Uterus (tissue), 4 donors: ENCODE measurements around the gene TATDN3. TPM values are rescaled to one million over a fixed set of nuclear protein-coding genes. Genes with fewer than 3 reads are reported as not detected.

Experiments used
- DNase-seq, 2 donors: peaks; one replicate each; pipeline ENCODE4 v3.0.0-alpha.2; 2019 to 2020
- H3K27ac ChIP-seq, 2 donors: fragments of 200-600 bp; sonication (generic); 1 replicate in 1 of 2; 2 replicates in 1 of 2; pipeline ENCODE4 v1.5.1; 2016 to 2018
- H3K27me3 ChIP-seq, 2 donors: fragments of 200-600 bp; sonication (generic); one replicate each; pipeline ENCODE4 v1.5.1; 2018 to 2019; ENCODE audit warnings: control low read depth in 1 of 2
- H3K36me3 ChIP-seq, 2 donors: fragments of 200-600 bp; sonication (generic); one replicate each; pipeline ENCODE4 v1.5.1; 2019; ENCODE audit warnings: control low read depth in 1 of 2
- H3K4me1 ChIP-seq, 2 donors: fragments of 200-600 bp; sonication (generic); one replicate each; pipeline ENCODE4 v1.5.1; 2018 to 2019; ENCODE audit warnings: control low read depth in 1 of 2
- H3K4me3 ChIP-seq, 2 donors: fragments of 200-600 bp; sonication (generic); 1 replicate in 1 of 2; 2 replicates in 1 of 2; pipeline ENCODE4 v1.5.1; 2018 to 2019; ENCODE audit warnings: mild to moderate bottlenecking in 1 of 2
- H3K9me3 ChIP-seq, 2 donors: fragments of 200-600 bp; sonication (generic); one replicate each; pipeline ENCODE4 v1.5.1; 2019; ENCODE audit warnings: control low read depth in 1 of 2
- POLR2A ChIP-seq, 2 donors: fragments of 450-650 bp; IDR thresholded peaks; one replicate each; pipeline ENCODE4 v1.6.1; 2016; ENCODE audit warnings: antibody characterized with exemption in 2 of 2, mild to moderate bottlenecking in 1 of 2, moderate library complexity in 1 of 2
- intact Hi-C: fragments of 100-400 bp; cut with DNase I; formaldehyde crosslinking; loops from one replicate; pipeline ENCODE4 v1.15.1; 2023; ENCODE audit warnings: low total_unique reads
- total RNA-seq, 4 donors: library from RNA; depleted of rRNA in 3 of 4; stranded (reverse); fragments of >200 nt in 3 of 4; gene quantifications; one replicate each; pipeline versions ENCODE4 v1.1.0 to v1.2.4, GENCODE V29; 2014 to 2023
- TF ChIP-seq, protein P1 (sequence below), 4 experiments: fragments of 200-600 bp in 2 of 4; fragments of 450-650 bp in 2 of 4; sonication (generic) in 2 of 4; IDR thresholded peaks; one replicate each; pipeline ENCODE4 v1.5.1; 2016 to 2019; ENCODE audit warnings: antibody characterized with exemption in 4 of 4, mild to moderate bottlenecking in 2 of 4, moderate library complexity in 1 of 4
- donor health status: DM: yes; HTN: yes; CAD: no.

The TATDN3 gene, protein sequence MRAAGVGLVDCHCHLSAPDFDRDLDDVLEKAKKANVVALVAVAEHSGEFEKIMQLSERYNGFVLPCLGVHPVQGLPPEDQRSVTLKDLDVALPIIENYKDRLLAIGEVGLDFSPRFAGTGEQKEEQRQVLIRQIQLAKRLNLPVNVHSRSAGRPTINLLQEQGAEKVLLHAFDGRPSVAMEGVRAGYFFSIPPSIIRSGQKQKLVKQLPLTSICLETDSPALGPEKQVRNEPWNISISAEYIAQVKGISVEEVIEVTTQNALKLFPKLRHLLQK
- 10 to 100 TPM in 3 of 4 donors, 1 to 10 TPM in 1; 8.2 to 27.4 (median 17.5) TPM for total RNA-seq

DNA sequence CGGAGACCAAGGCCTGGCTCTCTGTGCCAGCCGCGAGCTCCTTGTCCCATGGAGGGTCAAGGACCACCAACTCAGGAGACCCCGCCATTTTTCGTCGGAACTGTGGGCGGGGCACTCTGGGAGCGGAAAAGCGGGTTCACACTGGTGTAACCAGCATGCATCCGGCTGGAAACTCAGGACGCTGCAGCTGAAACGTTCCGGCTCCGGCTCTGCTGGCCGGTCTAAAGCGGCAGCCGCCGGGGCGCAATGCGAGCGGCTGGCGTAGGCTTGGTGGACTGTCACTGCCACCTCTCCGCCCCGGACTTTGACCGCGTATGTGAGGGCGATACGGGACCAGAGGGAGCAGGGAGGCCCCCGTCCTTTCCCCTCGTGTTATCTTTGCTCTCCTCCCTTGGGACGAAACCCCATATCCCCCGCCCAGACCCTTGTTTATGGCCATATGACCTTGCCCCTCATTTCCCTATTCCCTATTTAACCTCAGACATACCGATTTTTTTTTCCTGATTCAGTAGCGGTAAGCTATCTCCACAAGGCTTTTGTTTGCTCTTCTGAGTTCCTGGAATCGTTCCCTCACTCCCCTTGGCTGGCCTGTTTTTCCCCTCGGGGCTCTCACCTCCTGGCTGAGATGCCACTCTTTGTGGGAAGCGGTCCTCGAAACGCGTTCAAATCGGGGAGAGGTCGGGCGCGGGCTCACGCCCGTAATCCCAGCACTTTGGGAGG is at the start of gene TATDN3, which contains the start of gene NSL1:
Gene TATDN3, plus strand, starts transcription at position 219 of the 720 bp plus-strand sequence. Its CDS starts 28 bp downstream, at position 247.
Gene NSL1, minus strand, starts transcription at position 102 of the 720 bp plus-strand sequence. Its CDS starts 14 bp downstream, at position 88.
- TF ChIP-seq, protein P1, sequence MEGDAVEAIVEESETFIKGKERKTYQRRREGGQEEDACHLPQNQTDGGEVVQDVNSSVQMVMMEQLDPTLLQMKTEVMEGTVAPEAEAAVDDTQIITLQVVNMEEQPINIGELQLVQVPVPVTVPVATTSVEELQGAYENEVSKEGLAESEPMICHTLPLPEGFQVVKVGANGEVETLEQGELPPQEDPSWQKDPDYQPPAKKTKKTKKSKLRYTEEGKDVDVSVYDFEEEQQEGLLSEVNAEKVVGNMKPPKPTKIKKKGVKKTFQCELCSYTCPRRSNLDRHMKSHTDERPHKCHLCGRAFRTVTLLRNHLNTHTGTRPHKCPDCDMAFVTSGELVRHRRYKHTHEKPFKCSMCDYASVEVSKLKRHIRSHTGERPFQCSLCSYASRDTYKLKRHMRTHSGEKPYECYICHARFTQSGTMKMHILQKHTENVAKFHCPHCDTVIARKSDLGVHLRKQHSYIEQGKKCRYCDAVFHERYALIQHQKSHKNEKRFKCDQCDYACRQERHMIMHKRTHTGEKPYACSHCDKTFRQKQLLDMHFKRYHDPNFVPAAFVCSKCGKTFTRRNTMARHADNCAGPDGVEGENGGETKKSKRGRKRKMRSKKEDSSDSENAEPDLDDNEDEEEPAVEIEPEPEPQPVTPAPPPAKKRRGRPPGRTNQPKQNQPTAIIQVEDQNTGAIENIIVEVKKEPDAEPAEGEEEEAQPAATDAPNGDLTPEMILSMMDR (IDR thresholded peaks at IDR 0.05), result peak in 1 of 4 experiments; percentile 8
- TF ChIP-seq POLR2A (IDR thresholded peaks at IDR 0.05), result peak; percentile 50 to 66

DNA sequence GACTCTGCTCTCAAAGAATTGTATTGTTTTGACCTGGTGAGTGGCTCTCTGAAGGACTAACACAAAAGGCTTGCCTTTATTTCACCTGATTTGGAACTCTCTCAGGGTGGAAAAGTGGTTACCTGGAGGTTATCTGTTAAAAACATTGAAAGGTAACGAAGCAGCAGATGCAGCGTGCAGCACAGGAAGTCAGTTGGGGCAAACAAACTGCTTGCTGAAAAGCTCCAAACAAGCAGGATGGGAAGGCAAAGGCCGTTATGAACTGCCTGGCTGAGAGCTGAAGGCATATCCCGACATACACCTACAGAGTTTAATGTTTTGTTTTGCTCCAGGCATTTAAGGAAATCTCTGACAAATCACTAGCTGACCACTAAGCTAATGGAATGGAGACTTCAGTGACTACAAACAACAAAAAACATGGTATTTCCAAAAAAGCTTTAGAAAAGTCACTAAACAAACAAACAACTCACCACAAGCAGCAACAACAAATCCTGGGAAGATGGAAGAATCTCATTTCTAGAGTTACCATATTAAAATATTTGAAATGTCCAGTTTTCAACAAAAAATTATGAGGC is 47.7 kb upstream of the TATDN3 start:
- H3K4me3 ChIP-seq, result no peak overlapping the region
- no peaks in the 10 kb centered on the region for H3K4me1 ChIP-seq
- no peaks in the 10 kb centered on the region for H3K36me3 ChIP-seq
- TF ChIP-seq POLR2A (IDR thresholded peaks at IDR 0.05), result no peak
- TF ChIP-seq, protein P1 (IDR thresholded peaks at IDR 0.05), result no peak
- no peaks in the 10 kb centered on the region for H3K9me3 ChIP-seq
- intact Hi-C loops, result loop anchor here (2.0 kb wide), 1 partner anchor 21 kb away; no protein-coding TSS in a partner anchor
- no peak for DNase-seq
- H3K27me3 ChIP-seq, result no peaks in the 10 kb centered on the region
- no peak overlapping the region for H3K27ac ChIP-seq

More for the DNA sequence above, at the start of gene TATDN3, which contains the start of gene NSL1:
- Histone ChIP-seq H3K4me1 (peaks cover 0 to 16% of the 10 kb centered on the region in 2 donors), H3K4me3 (peak within 1 kb of the TSS; percentile 80 to 83), H3K9me3 (no peaks in the 10 kb centered on the region), H3K36me3 (no peaks in the 10 kb centered on the region), H3K27ac (peak within 1 kb of the TSS; percentile 89 to 91), H3K27me3 (no peaks in the 10 kb centered on the region)
- intact Hi-C loops, result no loop called here
- peak; percentile 82 to 94 for DNase-seq

DNA sequence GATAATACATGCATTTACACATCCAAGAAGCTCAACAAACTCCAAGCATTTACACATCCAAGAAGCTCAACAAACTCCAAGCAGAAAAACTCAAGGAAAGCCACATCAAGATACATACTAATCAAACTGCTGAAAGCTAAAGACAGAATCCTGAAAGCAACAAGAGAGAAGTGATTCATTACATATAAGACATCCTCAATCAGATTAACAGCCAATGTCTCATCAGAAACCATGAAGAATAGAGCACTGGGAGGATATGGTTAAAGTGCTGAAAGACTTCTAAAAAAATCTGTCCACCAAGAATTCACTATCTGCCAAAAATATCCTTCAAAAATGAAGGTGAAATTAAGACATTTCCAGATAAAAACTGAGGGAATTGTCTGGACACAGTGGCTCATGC is 46.4 kb upstream of the TATDN3 start:
- no peak for DNase-seq
- Histone ChIP-seq H3K27me3 (no peaks in the 10 kb centered on the region), H3K27ac (no peak overlapping the region), H3K36me3 (no peaks in the 10 kb centered on the region), H3K9me3 (no peaks in the 10 kb centered on the region), H3K4me1 (no peaks in the 10 kb centered on the region), H3K4me3 (no peak overlapping the region)
- intact Hi-C loops, result loop anchor here (2.0 kb wide), 1 partner anchor 23 kb away; no protein-coding TSS in a partner anchor
- TF ChIP-seq, protein P1 (IDR thresholded peaks at IDR 0.05), result no peak
- TF ChIP-seq POLR2A (IDR thresholded peaks at IDR 0.05), result no peak

GRCh38 chr1:212746546-212746945 is 45.1 kb upstream of the TATDN3 start:
- H3K4me3 ChIP-seq, result no peak overlapping the region
- TF ChIP-seq, protein P1 (IDR thresholded peaks at IDR 0.05), result no peak
- TF ChIP-seq POLR2A (IDR thresholded peaks at IDR 0.05), result no peak
- no peaks in the 10 kb centered on the region for H3K27me3 ChIP-seq
- no peaks in the 10 kb centered on the region for H3K4me1 ChIP-seq
- DNase-seq, result no peak
- H3K9me3 ChIP-seq, result no peaks in the 10 kb centered on the region
- H3K27ac ChIP-seq, result no peak overlapping the region
- intact Hi-C loops, result no loop called here
- H3K36me3 ChIP-seq, result no peaks in the 10 kb centered on the region
